Measurements from ENCODE around the gene GREB1L. TPM values are rescaled to one million over a fixed set of nuclear protein-coding genes. Genes with fewer than 3 reads are reported as not detected.
A peak's percentile ranks its signal among the peaks of the same experiment; 100 is the strongest.

Gene GREB1L
- total RNA-seq, 1 donor, result 25.0 TPM

- peak overlapping the region; percentile 50 for H3K4me3 ChIP-seq (ENCODE audit: low read depth, low read length)
- TF ChIP-seq CTCF (IDR thresholded peaks at IDR 0.05; ENCODE audit: insufficient read depth, low read depth, low read length), result no peak
- DNase-seq (ENCODE audit: low read depth), result no peak
These were observed 557 bp upstream of the GREB1L start for GRCh38 chr18:21241301-21242048.

GRCh38 chr18:21242780-21243401 is 859 bp downstream of the GREB1L start:
- DNase-seq (ENCODE audit: low read depth), result peak; percentile 31
- H3K4me3 ChIP-seq (ENCODE audit: low read depth, low read length), result peak overlapping the region; percentile 58
- TF ChIP-seq CTCF (IDR thresholded peaks at IDR 0.05; ENCODE audit: insufficient read depth, low read depth, low read length), result no peak

- H3K4me3 ChIP-seq (ENCODE audit: low read depth, low read length), result no peak overlapping the region
- no peak for DNase-seq (ENCODE audit: low read depth)
- no peak for TF ChIP-seq CTCF (IDR thresholded peaks at IDR 0.05; ENCODE audit: insufficient read depth, low read depth, low read length)
These were observed 12.5 kb downstream of the GREB1L start for GRCh38 chr18:21254576-21254975.

- TF ChIP-seq CTCF (IDR thresholded peaks at IDR 0.05; ENCODE audit: insufficient read depth, low read depth, low read length), result no peak
- H3K4me3 ChIP-seq (ENCODE audit: low read depth, low read length), result no peak overlapping the region
These were observed 13.2 kb downstream of the GREB1L start for GRCh38 chr18:21255211-21255610.

GRCh38 chr18:21257386-21257785 is 15.4 kb downstream of the GREB1L start:
- no peak for DNase-seq (ENCODE audit: low read depth)
- TF ChIP-seq CTCF (IDR thresholded peaks at IDR 0.05; ENCODE audit: insufficient read depth, low read depth, low read length), result no peak
- H3K4me3 ChIP-seq (ENCODE audit: low read depth, low read length), result no peak overlapping the region

More at GRCh38 chr18:21255211-21255610, 13.2 kb downstream of the GREB1L start:
- no peak for DNase-seq (ENCODE audit: low read depth)

GRCh38 chr18:21260621-21261020 is 18.6 kb downstream of the GREB1L start:
- no peak overlapping the region for H3K4me3 ChIP-seq (ENCODE audit: low read depth, low read length)
- no peak for DNase-seq (ENCODE audit: low read depth)
- TF ChIP-seq CTCF (IDR thresholded peaks at IDR 0.05; ENCODE audit: insufficient read depth, low read depth, low read length), result no peak
